ENCODE results near the gene SMYD1. TPM values are rescaled to one million over a fixed set of nuclear protein-coding genes. Genes with fewer than 3 reads are reported as not detected.

Gene SMYD1
- not detected in 5 replicates for total RNA-seq (2022; extraction: Qiagen RNA extraction)

GRCh38 chr2:88067598-88067997 is at the start of gene SMYD1:
Gene SMYD1 (plus strand): TSS chr2:88067825. CDS start chr2:88067865, 40 bp downstream.

GRCh38 chr2:88055371-88056128 is 12.1 kb upstream of the SMYD1 start, which contains the start of gene KRCC1:
Gene KRCC1 (minus strand): TSS chr2:88055783. CDS start chr2:88028563, 27,220 bp downstream.

GRCh38 chr2:88127888-88128653 is 60.4 kb downstream of the SMYD1 start, which contains the start of gene FABP1:
Gene FABP1 (minus strand): TSS chr2:88128062. CDS start chr2:88128017, 45 bp downstream.

Other genes starting within 250 kb of the SMYD1 start
- gene RGPD2, start 242.0 kb upstream of the SMYD1 start, total RNA-seq (2022; extraction: Qiagen RNA extraction): 0.45 TPM in 1 of 5 replicates, not detected in the others
- gene RNU2-63P, start 51.3 kb upstream of the SMYD1 start, total RNA-seq (2022; extraction: Qiagen RNA extraction): not detected in 5 replicates
- 11.6 to 13.9 TPM (median 12.0 TPM) in 5 replicates for gene KRCC1, start 12.0 kb upstream of the SMYD1 start, total RNA-seq (2022; extraction: Qiagen RNA extraction)
- not detected in 5 replicates for gene FABP1, start 60.2 kb downstream of the SMYD1 start, total RNA-seq (2022; extraction: Qiagen RNA extraction)
- not detected in 5 replicates for gene THNSL2, start 102.5 kb downstream of the SMYD1 start, total RNA-seq (2022; extraction: Qiagen RNA extraction)